ENCODE data around the gene MYO7B.

DNA sequence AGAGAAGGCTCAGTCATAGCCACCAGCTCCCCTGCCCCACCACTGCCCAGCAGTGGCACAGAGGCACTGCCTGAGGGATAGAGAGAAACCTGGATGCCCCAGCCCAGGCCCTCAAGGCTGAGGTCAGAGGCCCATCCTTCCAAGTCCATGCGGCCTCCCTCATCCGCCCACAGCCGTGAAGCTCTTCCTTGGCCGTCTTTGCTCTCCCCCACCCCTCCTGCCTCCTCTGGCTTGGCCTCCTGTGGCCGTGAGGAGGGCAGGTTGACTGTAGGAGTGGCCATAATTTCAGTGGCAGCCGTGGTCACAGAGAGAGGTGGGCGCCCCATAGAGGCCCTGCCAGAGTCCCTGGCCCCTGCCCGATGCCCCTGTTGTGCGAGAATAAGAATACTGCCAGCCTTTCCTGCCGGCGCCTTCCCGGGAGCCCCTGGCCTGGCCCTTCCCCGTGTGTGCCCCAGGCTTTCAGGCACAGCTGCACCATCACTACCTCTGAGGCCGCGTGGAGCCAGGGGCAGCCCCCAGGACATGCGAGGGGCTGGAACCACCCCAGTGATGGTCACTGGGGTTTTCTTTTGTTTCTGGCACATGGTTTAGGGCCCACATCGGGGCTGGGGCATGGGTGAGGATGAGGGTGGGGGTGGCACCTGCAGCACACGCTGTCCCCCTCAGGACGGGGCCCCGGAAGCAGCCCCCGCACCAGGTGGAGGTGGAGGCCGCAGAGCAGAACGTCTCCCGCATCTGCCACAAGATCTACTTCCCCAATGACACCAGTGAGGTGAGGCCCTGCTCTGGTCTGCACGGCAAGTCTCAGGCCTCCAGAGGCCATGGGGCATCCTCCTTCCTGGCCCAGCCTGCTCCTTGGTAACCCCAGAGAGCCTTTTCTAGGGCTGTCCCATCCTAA is 97.4 kb downstream of the MYO7B start:
- TF ChIP-seq, protein P1, sequence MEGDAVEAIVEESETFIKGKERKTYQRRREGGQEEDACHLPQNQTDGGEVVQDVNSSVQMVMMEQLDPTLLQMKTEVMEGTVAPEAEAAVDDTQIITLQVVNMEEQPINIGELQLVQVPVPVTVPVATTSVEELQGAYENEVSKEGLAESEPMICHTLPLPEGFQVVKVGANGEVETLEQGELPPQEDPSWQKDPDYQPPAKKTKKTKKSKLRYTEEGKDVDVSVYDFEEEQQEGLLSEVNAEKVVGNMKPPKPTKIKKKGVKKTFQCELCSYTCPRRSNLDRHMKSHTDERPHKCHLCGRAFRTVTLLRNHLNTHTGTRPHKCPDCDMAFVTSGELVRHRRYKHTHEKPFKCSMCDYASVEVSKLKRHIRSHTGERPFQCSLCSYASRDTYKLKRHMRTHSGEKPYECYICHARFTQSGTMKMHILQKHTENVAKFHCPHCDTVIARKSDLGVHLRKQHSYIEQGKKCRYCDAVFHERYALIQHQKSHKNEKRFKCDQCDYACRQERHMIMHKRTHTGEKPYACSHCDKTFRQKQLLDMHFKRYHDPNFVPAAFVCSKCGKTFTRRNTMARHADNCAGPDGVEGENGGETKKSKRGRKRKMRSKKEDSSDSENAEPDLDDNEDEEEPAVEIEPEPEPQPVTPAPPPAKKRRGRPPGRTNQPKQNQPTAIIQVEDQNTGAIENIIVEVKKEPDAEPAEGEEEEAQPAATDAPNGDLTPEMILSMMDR (conservative IDR thresholded peaks at IDR 0.05; ENCODE audit: low read length) = no peak
- no peak for TF ChIP-seq EZH2phosphoT487 (IDR thresholded peaks at IDR 0.05; ENCODE audit: borderline replicate concordance, low read depth, low read length)
